GM18907 (cell line): ENCODE results near the gene MRAS.
A peak's percentile ranks its signal among the peaks of the same experiment; 100 is the strongest.

ENCODE experiments used
- ATAC-seq: cut with Tn5 transposase; IDR thresholded peaks from one replicate; pipeline ENCODE4 v1.9.1; 2021; ENCODE audit warnings: mild to moderate bottlenecking, moderate library complexity; ENCODE audit not compliant: unreplicated experiment

Gene MRAS

GRCh38 chr3:138347960-138348753 lies at the start of gene MRAS:
Gene MRAS (plus strand): TSS chr3:138348579. CDS start chr3:138372884, 24,305 bp downstream.
- ATAC-seq = no peak

GRCh38 chr3:138300647-138301046 lies 47.7 kb upstream of the MRAS start:
- no peak for ATAC-seq

GRCh38 chr3:138303474-138303873 lies 44.9 kb upstream of the MRAS start:
- no peak for ATAC-seq

GRCh38 chr3:138307899-138308298 lies 40.5 kb upstream of the MRAS start:
- ATAC-seq = no peak

- ATAC-seq = no peak
These were observed 39.6 kb upstream of the MRAS start for GRCh38 chr3:138308783-138309182.

- no peak for ATAC-seq
These were observed 37.9 kb upstream of the MRAS start for GRCh38 chr3:138310494-138310893.

- ATAC-seq = no peak
These were observed 33.6 kb upstream of the MRAS start for GRCh38 chr3:138314751-138315150.

- no peak for ATAC-seq
These were observed 30.7 kb upstream of the MRAS start for GRCh38 chr3:138317687-138318086.

GRCh38 chr3:138323971-138324370 lies 24.4 kb upstream of the MRAS start:
- no peak for ATAC-seq

- ATAC-seq = no peak
These were observed 22.4 kb upstream of the MRAS start for GRCh38 chr3:138325990-138326389.

GRCh38 chr3:138326866-138327595 lies 21.3 kb upstream of the MRAS start:
- no peak for ATAC-seq

- ATAC-seq = no peak
These were observed 20.5 kb upstream of the MRAS start for GRCh38 chr3:138327831-138328230.

- no peak for ATAC-seq
These were observed 20.0 kb upstream of the MRAS start for GRCh38 chr3:138328341-138328740.

GRCh38 chr3:138329127-138329983 lies 19.0 kb upstream of the MRAS start, which contains the start of gene NME9:
Gene NME9 (minus strand): TSS chr3:138329851. CDS start chr3:138329335, 516 bp downstream.
- peak; percentile 70 for ATAC-seq

- no peak for ATAC-seq
These were observed 18.4 kb upstream of the MRAS start for GRCh38 chr3:138329984-138330293.

GRCh38 chr3:138331143-138331894 lies 17.1 kb upstream of the MRAS start:
- no peak for ATAC-seq

GRCh38 chr3:138332472-138333073 lies 15.8 kb upstream of the MRAS start:
- no peak for ATAC-seq

- no peak for ATAC-seq
These were observed 13.8 kb upstream of the MRAS start for GRCh38 chr3:138334608-138335007.

GRCh38 chr3:138336454-138336999 lies 11.9 kb upstream of the MRAS start:
- ATAC-seq = no peak

GRCh38 chr3:138338244-138338643 lies 10.1 kb upstream of the MRAS start:
- ATAC-seq = no peak
